ENCODE results near the gene PRKAA2. TPM values are rescaled to one million over a fixed set of nuclear protein-coding genes. Genes with fewer than 3 reads are reported as not detected.

Gene PRKAA2
- total RNA-seq, 1 experiment from 2014 or later: 11.1 TPM

GRCh38 chr1:56710646-56711045 lies 65.5 kb downstream of the PRKAA2 start:
- no peaks in the 10 kb centered on the region for H3K9me3 ChIP-seq (ENCODE audit: control insufficient read depth, insufficient read depth, low read depth, low read length)
- H3K27ac ChIP-seq (ENCODE audit: low read length): no peak overlapping the region
- POLR2A ChIA-PET: no interaction called here
- CTCF ChIA-PET: interaction anchor here (0.6 to 1.3 kb wide), 3 partner anchors 22 to 534 kb away, joined by 3 to 4 read pairs (median 4); no protein-coding TSS in a partner anchor
- DNase-seq (ENCODE audit: low read depth, low spot score) (no peak), ATAC-seq (no peak)
- in situ Hi-C loops (cut with HindIII; ENCODE audit: low pct_unique_long_range_greater_than_20kb, low sequenced_read_pairs) (no loop called here), intact Hi-C loops (cut with micrococcal nuclease; ENCODE audit: unreplicated experiment) (no loop called here)
- no TSS peak for BruUV-seq (replicated peaks)
- H3K4me3 ChIP-seq (ENCODE audit: low read depth in 2 of 2, low read length in 2 of 2): no peak overlapping the region
- no peaks in the 10 kb centered on the region for H3K27me3 ChIP-seq (ENCODE audit: control insufficient read depth, insufficient read depth, low read length)
- peaks cover 7% of the 10 kb centered on the region for H3K4me1 ChIP-seq (ENCODE audit: control insufficient read depth, insufficient read depth, low read length)
- no peak for TF ChIP-seq SIN3A (IDR thresholded peaks at IDR 0.05; ENCODE audit: borderline replicate concordance, insufficient read depth, low read depth, low read length)
- no peak for TF ChIP-seq REST (IDR thresholded peaks at IDR 0.05; ENCODE audit: insufficient read depth in 1 of 2, low read depth in 2 of 2, low read length in 1 of 2)
- no peak for TF ChIP-seq TCF7L2 (IDR thresholded peaks at IDR 0.05; ENCODE audit: low read depth, low read length)
- TF ChIP-seq POLR2AphosphoS5 (IDR thresholded peaks at IDR 0.05; ENCODE audit: low read depth, low read length): no peak
- TF ChIP-seq CTCF (IDR thresholded peaks at IDR 0.05): no peak
- H3K36me3 ChIP-seq (ENCODE audit: control insufficient read depth, insufficient read depth, low read length): peaks cover 11% of the 10 kb centered on the region

GRCh38 chr1:56712150-56712549 lies 67.0 kb downstream of the PRKAA2 start:
- POLR2A ChIA-PET: no interaction called here
- in situ Hi-C loops (cut with HindIII; ENCODE audit: low pct_unique_long_range_greater_than_20kb, low sequenced_read_pairs): no loop called here

More at GRCh38 chr1:56712150-56712549, 67.0 kb downstream of the PRKAA2 start:
- Histone ChIP-seq H3K36me3 (ENCODE audit: control insufficient read depth, insufficient read depth, low read length) (peaks cover 5% of the 10 kb centered on the region), H3K4me1 (ENCODE audit: control insufficient read depth, insufficient read depth, low read length) (peaks cover 7% of the 10 kb centered on the region), H3K9me3 (ENCODE audit: control insufficient read depth, insufficient read depth, low read depth, low read length) (no peaks in the 10 kb centered on the region), H3K27ac (ENCODE audit: low read length) (no peak overlapping the region), H3K27me3 (ENCODE audit: control insufficient read depth, insufficient read depth, low read length) (no peaks in the 10 kb centered on the region), H3K4me3 (ENCODE audit: low read depth in 2 of 2, low read length in 2 of 2) (no peak overlapping the region)
- no peak for DNase-seq (ENCODE audit: low read depth, low spot score)
- TF ChIP-seq SIN3A (IDR thresholded peaks at IDR 0.05; ENCODE audit: borderline replicate concordance, insufficient read depth, low read depth, low read length) (no peak), REST (IDR thresholded peaks at IDR 0.05; ENCODE audit: insufficient read depth in 1 of 2, low read depth in 2 of 2, low read length in 1 of 2) (no peak), POLR2AphosphoS5 (IDR thresholded peaks at IDR 0.05; ENCODE audit: low read depth, low read length) (no peak), TCF7L2 (IDR thresholded peaks at IDR 0.05; ENCODE audit: low read depth, low read length) (no peak), CTCF (IDR thresholded peaks at IDR 0.05) (no peak)
- BruUV-seq (replicated peaks): no TSS peak
- CTCF ChIA-PET: interaction anchor here (1.3 kb wide), 1 partner anchor 24 kb away, joined by 4 read pairs; no protein-coding TSS in a partner anchor
- ATAC-seq: no peak
- intact Hi-C loops (cut with micrococcal nuclease; ENCODE audit: unreplicated experiment): no loop called here

Data from Panc1 (cell line).